Fibroblast of skin of abdomen (primary cell): Measurements from ENCODE around the gene CHST9. TPM values are rescaled to one million over a fixed set of nuclear protein-coding genes. Genes with fewer than 3 reads are reported as not detected.
"Not testable (repeated sequence)": the region's sequence is repeated elsewhere in the genome, so short reads cannot be mapped to it uniquely, and the experiment has no call there.

Experiments
- DNase-seq: peaks from one replicate; pipeline ENCODE4 v3.0.0-alpha.2; 2013
- polyA plus RNA-seq, 2 experiments: library from polyadenylated mRNA; unstranded; fragments of 120-200 nt; gene quantifications; one replicate each; pipeline ENCODE4 v1.2.1, GENCODE V29; 2013; ENCODE audit not compliant: insufficient read length in 2 of 2

CHST9 gene, protein sequence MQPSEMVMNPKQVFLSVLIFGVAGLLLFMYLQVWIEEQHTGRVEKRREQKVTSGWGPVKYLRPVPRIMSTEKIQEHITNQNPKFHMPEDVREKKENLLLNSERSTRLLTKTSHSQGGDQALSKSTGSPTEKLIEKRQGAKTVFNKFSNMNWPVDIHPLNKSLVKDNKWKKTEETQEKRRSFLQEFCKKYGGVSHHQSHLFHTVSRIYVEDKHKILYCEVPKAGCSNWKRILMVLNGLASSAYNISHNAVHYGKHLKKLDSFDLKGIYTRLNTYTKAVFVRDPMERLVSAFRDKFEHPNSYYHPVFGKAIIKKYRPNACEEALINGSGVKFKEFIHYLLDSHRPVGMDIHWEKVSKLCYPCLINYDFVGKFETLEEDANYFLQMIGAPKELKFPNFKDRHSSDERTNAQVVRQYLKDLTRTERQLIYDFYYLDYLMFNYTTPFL
- polyA plus RNA-seq (2013, experiment 1 of 2; ENCODE audit: insufficient read length) = not detected
- polyA plus RNA-seq (2013, experiment 2 of 2; ENCODE audit: insufficient read length) = not detected

DNA sequence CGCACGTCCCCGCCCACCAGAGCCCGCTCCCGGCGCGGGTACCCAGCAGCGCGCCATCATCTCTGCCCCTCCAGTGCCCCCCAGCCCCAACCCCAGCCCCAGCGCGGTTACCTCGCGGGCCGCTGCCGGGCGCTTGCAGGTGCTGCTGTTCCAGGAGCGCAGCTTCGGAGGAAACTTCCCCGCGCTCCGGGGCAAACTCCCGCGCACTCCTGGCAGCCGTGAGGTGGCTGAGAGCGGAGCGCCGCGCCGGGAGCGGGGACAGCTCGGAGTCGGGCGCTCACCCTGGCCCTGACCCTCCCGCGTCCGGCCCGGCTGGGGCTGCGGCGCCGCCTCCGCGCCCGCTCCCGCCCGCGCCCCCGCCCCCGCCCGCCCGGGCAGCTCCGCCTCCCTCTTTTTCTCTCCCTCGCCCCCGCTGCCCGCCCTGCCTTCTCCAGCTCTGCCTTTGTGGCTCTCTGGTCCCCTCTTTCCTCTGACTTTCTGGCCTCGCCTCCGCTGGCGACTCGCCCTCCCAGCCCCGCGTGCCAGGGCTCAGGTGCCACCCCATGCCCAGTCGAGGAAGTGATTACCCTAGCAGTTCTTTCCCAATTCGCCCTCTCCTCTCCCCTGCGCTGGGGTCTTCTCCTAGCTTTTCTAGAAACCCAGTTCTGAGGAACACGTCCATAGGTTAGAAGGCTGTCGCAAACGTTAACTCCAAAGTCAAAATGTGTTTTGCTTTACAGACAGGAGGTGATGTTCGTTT, at the start of gene CHST9:
TSS of gene CHST9 (minus strand) at position 284 of the 739 bp plus-strand sequence. CDS start 42,499 bp downstream, outside the sequence.
- no peak for DNase-seq

DNA sequence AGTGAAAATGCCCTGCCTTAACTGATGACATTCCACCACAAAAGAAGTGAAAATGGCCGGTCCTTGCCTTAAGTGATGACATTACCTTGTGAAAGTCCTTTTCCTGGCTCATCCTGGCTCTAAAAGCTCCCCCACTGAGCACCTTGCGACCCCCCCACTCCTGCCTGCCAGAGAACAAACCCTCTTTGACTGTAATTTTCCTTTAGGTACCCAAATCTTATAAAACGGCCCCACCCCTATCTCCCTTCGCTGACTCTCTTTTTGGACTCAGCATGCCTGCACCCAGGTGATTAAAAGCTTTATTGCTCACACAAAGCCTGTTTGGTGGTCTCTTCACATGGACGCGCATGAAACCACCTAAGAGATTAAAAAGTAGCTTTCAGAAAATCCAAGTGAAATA, 47.2 kb upstream of the CHST9 start:
- DNase-seq = not testable (repeated sequence)

- DNase-seq = not testable (repeated sequence)
Observed at GRCh38 chr18:27231671-27232070, 46.6 kb upstream of the CHST9 start.

DNA sequence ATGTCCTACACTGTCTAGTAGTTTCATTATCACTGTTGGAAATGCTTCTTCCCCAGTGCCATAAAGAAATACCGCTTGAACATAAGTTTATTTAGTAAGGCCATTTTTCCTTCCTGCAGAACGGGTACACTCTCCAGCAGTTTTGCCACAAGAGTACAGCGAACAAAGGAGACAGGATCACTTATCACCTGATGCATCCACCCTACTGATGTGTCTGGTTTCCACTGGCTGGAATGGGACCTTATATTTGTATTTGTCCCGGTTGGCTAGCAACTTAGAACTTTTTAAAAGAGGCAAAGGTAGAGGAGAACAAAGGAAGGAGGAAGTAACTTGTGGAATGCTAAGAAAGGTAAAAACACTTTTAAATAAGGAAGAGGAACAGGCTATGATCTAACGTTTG, 46.1 kb upstream of the CHST9 start:
- DNase-seq = not testable (repeated sequence)

DNA sequence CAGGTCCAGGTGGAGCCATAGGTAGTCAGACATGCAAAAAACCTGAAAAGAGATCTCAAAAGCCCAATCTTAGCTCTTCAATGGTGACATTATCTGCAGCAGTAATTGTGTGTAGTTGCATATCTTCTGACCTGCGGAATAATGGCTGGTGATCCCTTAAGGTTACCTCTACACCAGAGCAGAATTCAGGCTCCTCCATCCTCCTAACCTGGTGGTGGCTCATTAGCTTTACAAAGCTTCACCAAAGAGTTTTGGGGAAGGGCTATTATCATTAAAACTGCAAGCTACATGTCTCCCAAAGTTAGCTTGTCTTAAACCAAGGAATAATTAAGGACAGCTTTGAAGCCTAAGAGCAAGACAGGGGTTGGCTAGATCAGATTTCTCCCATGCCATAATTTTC, 42.6 kb upstream of the CHST9 start:
- no peak for DNase-seq

GRCh38 chr18:27226556-27227075, 41.5 kb upstream of the CHST9 start:
- DNase-seq = no peak

GRCh38 chr18:27225947-27226481, 40.9 kb upstream of the CHST9 start:
- no peak for DNase-seq

DNA sequence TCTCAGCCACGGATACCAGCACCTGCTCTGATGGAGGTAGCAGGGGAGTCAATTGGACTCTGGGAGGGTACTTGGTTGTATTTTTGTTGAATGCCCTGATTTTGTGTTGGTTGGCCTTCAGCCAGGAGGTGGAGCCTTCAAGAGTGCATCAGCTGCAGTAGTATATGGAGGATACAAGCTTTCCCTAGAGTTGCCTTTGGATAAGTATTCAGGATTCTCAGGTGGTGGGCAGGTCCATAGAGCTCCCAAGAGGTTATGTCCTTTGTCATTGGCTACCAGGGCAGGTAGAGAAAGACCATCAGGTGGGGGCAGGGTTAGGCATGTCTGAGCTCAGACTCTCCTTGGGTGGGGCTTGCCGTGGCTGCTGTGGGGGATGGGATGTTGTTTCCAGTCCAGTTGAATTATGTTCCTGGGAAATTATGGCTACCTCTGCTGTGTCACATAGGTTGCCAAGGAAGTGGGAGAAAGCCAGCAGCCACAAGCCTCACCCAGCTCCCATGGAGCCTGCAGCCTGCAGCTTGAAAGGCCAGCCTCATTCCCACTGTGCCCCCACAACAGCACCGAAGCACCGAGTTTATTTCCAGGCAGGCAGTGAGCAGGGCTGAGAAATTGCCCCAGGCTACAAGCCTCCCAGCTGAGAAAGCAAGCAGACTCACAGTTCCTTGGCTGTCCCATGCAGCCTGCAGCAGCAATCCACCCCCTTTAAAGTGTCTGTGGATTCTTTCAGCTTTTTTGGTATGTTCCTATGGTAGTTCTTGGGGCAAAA, 38.6 kb upstream of the CHST9 start:
- DNase-seq = no peak

- no peak for DNase-seq
Observed at GRCh38 chr18:27214831-27215230, 29.7 kb upstream of the CHST9 start.

GRCh38 chr18:27213123-27213717, 28.1 kb upstream of the CHST9 start:
- no peak for DNase-seq

DNA sequence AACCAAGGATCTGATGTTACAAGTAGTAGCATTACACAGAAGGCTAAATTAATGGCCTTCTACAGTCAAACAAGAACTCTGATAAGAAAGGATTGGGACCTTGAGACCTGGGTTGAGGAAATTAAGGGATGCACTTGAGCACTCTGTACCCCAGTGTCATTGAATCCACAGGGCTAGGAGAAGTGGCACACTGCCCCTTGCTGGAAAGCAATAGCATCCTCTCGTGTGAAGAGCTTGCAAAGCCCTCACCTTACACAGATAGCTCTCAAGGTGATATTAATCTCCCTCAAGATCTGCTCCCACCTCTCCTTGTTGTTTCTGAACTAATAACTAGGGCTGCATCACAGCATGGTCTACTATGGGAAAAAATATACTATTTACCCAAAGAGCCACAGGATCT, 26.5 kb upstream of the CHST9 start:
- no peak for DNase-seq

- no peak for DNase-seq
Observed at GRCh38 chr18:27206411-27206810, 21.3 kb upstream of the CHST9 start.

DNA sequence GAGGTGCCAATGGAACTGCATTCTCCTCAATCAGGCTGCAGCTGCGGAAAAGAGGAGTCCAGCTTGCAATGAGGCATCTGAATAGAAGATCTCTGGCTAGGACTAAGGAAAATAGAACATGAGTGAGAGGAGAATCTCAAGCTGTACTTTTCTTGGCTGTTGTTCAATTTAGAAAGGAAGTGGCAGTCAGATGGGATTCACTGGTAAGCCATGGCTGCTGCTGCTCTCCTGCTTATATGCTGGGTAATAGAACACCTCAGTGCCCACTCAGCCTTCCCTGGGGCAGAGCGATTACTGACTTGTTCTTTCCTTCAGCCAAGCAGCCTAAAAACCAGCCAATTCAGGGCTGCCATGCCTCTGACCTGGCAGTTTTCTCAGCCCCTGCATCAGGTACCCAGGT, 17.6 kb upstream of the CHST9 start:
- no peak for DNase-seq

DNA sequence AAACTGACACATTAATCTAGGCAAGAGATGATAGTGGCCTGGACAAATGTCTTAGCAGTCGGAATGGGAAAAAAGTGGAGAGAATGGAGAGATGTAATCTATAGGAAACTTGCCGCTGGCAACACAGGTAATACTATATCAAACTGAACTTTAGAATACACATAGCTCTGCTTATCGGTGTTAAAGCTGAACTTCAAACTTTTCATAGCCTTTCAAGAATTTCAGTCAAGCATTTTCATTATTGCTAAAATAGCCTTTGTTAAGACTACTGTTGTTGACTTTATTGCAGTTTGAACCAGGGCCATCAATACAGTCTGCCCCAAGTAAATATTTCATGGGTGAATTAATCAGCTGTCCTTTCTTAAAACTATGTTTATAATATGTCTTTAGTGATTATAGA, 12.9 kb upstream of the CHST9 start:
- DNase-seq = no peak

DNA sequence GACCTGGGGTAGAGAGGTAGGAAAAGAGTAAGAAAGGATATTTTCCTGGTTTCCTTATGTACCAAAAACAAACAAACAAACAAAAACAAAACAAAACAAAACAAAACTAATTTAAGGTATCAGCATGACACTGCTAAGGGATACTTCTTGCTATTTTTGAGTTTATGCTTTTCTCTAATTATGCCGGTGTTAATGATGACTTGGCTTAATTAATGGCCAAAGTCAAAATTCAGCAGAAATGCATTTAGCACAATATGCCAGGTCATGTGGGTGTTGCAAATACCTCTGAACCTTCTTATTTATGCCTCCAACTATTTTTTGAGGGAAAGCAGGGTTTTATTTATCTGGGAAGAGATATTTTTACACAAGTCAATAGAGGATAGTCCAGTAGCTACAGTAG, 3.2 kb upstream of the CHST9 start:
- DNase-seq = no peak

GRCh38 chr18:27185897-27186296, 789 bp upstream of the CHST9 start:
- DNase-seq = no peak

- no peak for DNase-seq
Observed at GRCh38 chr18:27184115-27185024, 738 bp downstream of the CHST9 start.

- no peak for DNase-seq
Observed at GRCh38 chr18:27181726-27182125, 3.4 kb downstream of the CHST9 start.

DNA sequence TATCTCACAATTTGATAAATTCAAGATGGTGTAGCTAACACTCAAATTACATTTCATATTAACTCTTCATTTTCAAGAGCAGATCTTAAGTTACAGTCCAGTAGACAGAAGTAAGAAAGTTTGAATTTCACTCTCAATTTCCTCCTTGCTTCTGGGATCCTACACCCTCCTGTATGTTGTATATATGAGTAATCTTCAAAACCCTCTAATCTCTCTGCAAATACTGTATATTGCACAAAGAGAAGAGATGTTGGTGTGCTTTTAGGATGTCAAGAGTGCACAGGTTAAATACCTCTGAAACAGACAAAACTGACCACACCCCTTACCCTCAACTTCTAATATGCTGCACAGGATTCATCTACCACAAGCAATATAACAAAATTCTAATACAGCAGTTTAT, 6.7 kb downstream of the CHST9 start:
- DNase-seq = no peak

GRCh38 chr18:27175914-27176313, 9.2 kb downstream of the CHST9 start:
- DNase-seq = no peak

DNA sequence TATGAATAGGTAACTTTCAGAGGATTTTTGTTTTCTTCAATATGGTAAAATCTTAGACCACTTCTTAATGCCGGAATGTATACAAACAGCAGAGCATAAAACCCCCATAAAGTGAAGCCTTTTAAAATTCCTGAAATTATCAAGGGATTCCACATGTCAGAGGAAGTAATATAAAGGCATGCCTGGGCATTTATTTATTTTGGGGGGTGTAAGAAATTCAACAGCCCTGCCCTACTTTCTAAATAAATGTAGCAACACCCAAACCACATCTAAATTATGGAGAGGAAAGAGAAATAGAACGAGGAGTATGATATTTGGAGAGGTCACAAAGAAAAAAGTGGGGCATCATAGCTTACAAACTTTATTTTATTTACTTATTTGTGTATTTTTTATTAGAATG, 9.9 kb downstream of the CHST9 start:
- no peak for DNase-seq
